Heart left ventricle (tissue), 13 donors: Measurements from ENCODE around the gene ZNF444.

Experiments
- CTCF ChIP-seq, 12 donors: fragments of 200-600 bp; sonication (generic) in 4 of 12; IDR thresholded peaks; one replicate each; pipeline versions ENCODE4 v1.5.0 to v1.8.0; 2018 to 2022; ENCODE audit warnings: antibody characterized with exemption in 12 of 12, mild to moderate bottlenecking in 5 of 12
- POLR2A ChIP-seq, 2 donors: fragments of 450-650 bp; IDR thresholded peaks; one replicate each; pipeline ENCODE4 v1.6.1; 2017; ENCODE audit warnings: antibody characterized with exemption in 2 of 2, mild to moderate bottlenecking in 2 of 2, moderate library complexity in 2 of 2
- donor health status: ischemic (EF 13 %, LVEDD 7.1; RV severe dilation, severe dysfunction).
- donor health status: DM: no; HTN: yes; CAD: no.
- donor health status: DM: no; HTN: no; CAD: no.
- donor health status: ischemic (EF 25% LVEDD 6.9; RV normal size, moderate dysfunction).
- donor health status: ischemic (EF 25% LVEDD 5.7; RV mildly dilated, moderate dysfunction).
- donor health status: ischemic (EF 35%, LVEDD 5.7; RV mildly dilated, moderate dysfunction).
- donor health status: nonischemic (EF 11% LVEDD 7.7; RV severe dilation, severe dysfunction).
- donor health status: DM: yes; HTN: yes; CAD: no.
- donor health status: PGD.
- donor health status: ischemic (EF 29% LVEDD 5.4; RV normal size, mild dysfunction).
- donor health status: nonischemic (EF 23%, LVEDD 6.1; RV moderate dilation, normal function).

GRCh38 chr19:56144376-56144775 lies 3.3 kb downstream of the ZNF444 start:
- TF ChIP-seq POLR2A (IDR thresholded peaks at IDR 0.05) (no peak), CTCF (IDR thresholded peaks at IDR 0.05) (no peak)
